ENCODE measurements around the gene FHAD1.

- TF ChIP-seq, protein P1, sequence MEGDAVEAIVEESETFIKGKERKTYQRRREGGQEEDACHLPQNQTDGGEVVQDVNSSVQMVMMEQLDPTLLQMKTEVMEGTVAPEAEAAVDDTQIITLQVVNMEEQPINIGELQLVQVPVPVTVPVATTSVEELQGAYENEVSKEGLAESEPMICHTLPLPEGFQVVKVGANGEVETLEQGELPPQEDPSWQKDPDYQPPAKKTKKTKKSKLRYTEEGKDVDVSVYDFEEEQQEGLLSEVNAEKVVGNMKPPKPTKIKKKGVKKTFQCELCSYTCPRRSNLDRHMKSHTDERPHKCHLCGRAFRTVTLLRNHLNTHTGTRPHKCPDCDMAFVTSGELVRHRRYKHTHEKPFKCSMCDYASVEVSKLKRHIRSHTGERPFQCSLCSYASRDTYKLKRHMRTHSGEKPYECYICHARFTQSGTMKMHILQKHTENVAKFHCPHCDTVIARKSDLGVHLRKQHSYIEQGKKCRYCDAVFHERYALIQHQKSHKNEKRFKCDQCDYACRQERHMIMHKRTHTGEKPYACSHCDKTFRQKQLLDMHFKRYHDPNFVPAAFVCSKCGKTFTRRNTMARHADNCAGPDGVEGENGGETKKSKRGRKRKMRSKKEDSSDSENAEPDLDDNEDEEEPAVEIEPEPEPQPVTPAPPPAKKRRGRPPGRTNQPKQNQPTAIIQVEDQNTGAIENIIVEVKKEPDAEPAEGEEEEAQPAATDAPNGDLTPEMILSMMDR (IDR thresholded peaks at IDR 0.05): no peak
- no peak for TF ChIP-seq POLR2A (IDR thresholded peaks at IDR 0.05)
These were observed 197.7 kb downstream of the FHAD1 start for GRCh38 chr1:15444468-15445389.

Data from thyroid gland (tissue), 4 donors.